DMS 273 (cell line): ENCODE data around the gene APP.
A peak's percentile ranks its signal among the peaks of the same experiment; 100 is the strongest.

ENCODE experiments used
- DNase-seq: peaks from one replicate; lab custom pipeline; 2025; ENCODE audit not compliant: unreplicated experiment; lab: John Stamatoyannopoulos, UW

Gene APP

GRCh38 chr21:25884311-25884710 lies 286.3 kb downstream of the APP start:
- DNase-seq: no peak

GRCh38 chr21:25881524-25882376 lies 288.8 kb downstream of the APP start:
- DNase-seq: peak; percentile 77

- DNase-seq: no peak
These were observed 291.4 kb downstream of the APP start for GRCh38 chr21:25879203-25879602.

- no peak for DNase-seq
These were observed 292.2 kb downstream of the APP start for GRCh38 chr21:25878344-25878743.

- peak; percentile 13 for DNase-seq
These were observed 298.3 kb downstream of the APP start for GRCh38 chr21:25872271-25872670.

- DNase-seq: peak; percentile 36
These were observed 299.0 kb downstream of the APP start for GRCh38 chr21:25871566-25871965.

GRCh38 chr21:25870084-25870483 lies 300.5 kb downstream of the APP start:
- DNase-seq: no peak

- DNase-seq: no peak
These were observed 303.5 kb downstream of the APP start for GRCh38 chr21:25867061-25867460.

GRCh38 chr21:25863747-25864146 lies 306.8 kb downstream of the APP start:
- no peak for DNase-seq

GRCh38 chr21:25863031-25863430 lies 307.5 kb downstream of the APP start:
- no peak for DNase-seq

GRCh38 chr21:25862596-25862995 lies 308.0 kb downstream of the APP start:
- peak; percentile 61 for DNase-seq

GRCh38 chr21:25862112-25862511 lies 308.5 kb downstream of the APP start:
- DNase-seq: peak; percentile 21

GRCh38 chr21:25859235-25859929 lies 311.2 kb downstream of the APP start:
- DNase-seq: no peak

GRCh38 chr21:25858325-25858724 lies 312.2 kb downstream of the APP start:
- no peak for DNase-seq

GRCh38 chr21:25857308-25858074 lies 313.1 kb downstream of the APP start:
- DNase-seq: no peak

- DNase-seq: no peak
These were observed 315.0 kb downstream of the APP start for GRCh38 chr21:25855576-25855975.

- DNase-seq: peak; percentile 56
These were observed 320.3 kb downstream of the APP start for GRCh38 chr21:25850126-25850842.

GRCh38 chr21:25848309-25848708 lies 322.3 kb downstream of the APP start:
- no peak for DNase-seq

GRCh38 chr21:25845729-25846256 lies 324.8 kb downstream of the APP start:
- peak; percentile 26 for DNase-seq

GRCh38 chr21:25842925-25843324 lies 327.6 kb downstream of the APP start:
- no peak for DNase-seq

- DNase-seq: no peak
These were observed 331.8 kb downstream of the APP start for GRCh38 chr21:25838809-25839208.
